Gastroesophageal sphincter (tissue), 4 donors: ENCODE measurements around the gene PSD4. TPM values are rescaled to one million over a fixed set of nuclear protein-coding genes. Genes with fewer than 3 reads are reported as not detected.

Experiments
- ATAC-seq: fragments of 150-250 bp; one replicate; pipeline ENCODE4 v1.9.1; 2016; ENCODE audit warnings: mild to moderate bottlenecking, moderate library complexity
- H3K27ac ChIP-seq, 4 donors: fragments of 200-600 bp; sonication (generic) in 3 of 4; 1 replicate in 3 of 4; 2 replicates in 1 of 4; pipeline ENCODE4 v1.5.1; 2016 to 2019
- H3K27me3 ChIP-seq: fragments of 200-600 bp; sonication (generic); one replicate; pipeline ENCODE4 v1.5.1; 2019
- H3K36me3 ChIP-seq, 2 donors: fragments of 200-600 bp; sonication (generic); one replicate each; pipeline ENCODE4 v1.5.1; 2019; ENCODE audit warnings: control low read depth in 1 of 2
- H3K4me1 ChIP-seq, 3 donors: fragments of 200-600 bp; sonication (generic); 1 replicate in 2 of 3; 2 replicates in 1 of 3; pipeline ENCODE4 v1.5.1; 2016 to 2019; ENCODE audit warnings: control low read depth in 2 of 3
- H3K4me3 ChIP-seq, 2 donors: fragments of 200-600 bp; sonication (generic); one replicate each; pipeline ENCODE4 v1.5.1; 2019; ENCODE audit warnings: mild to moderate bottlenecking in 1 of 2, moderate library complexity in 1 of 2
- H3K9me3 ChIP-seq, 3 donors: fragments of 200-600 bp; sonication (generic); one replicate each; pipeline ENCODE4 v1.5.1; 2017 to 2019; ENCODE audit warnings: control low read depth in 2 of 3
- CTCF ChIP-seq, 4 experiments: fragments of 200-600 bp in 2 of 4; fragments of 450-650 bp in 2 of 4; sonication (generic) in 1 of 4; IDR thresholded peaks; one replicate each; pipeline ENCODE4 v1.5.1; 2017 to 2019; ENCODE audit warnings: antibody characterized with exemption in 4 of 4, mild to moderate bottlenecking in 2 of 4, moderate library complexity in 2 of 4
- EP300 ChIP-seq: sonication (generic); formaldehyde crosslinking; IDR thresholded peaks from one replicate; pipeline ENCODE4 v1.6.1; 2017; ENCODE audit warnings: antibody characterized with exemption, mild to moderate bottlenecking
- POLR2A ChIP-seq, 2 donors: fragments of 450-650 bp; IDR thresholded peaks; one replicate each; pipeline ENCODE4 v1.6.1; 2017; ENCODE audit warnings: antibody characterized with exemption in 2 of 2, mild to moderate bottlenecking in 2 of 2, moderate library complexity in 1 of 2
- POLR2AphosphoS5 ChIP-seq: sonication (generic); formaldehyde crosslinking; IDR thresholded peaks from one replicate; pipeline ENCODE4 v1.6.1; 2017; ENCODE audit warnings: antibody characterized with exemption
- WGBS, 2 donors: methylation state at CpG; one replicate each; pipeline ENCODE4 v1.1.5; 2018; ENCODE audit warnings: low coverage in 1 of 2; 5-methylcytosine and 5-hydroxymethylcytosine counted together
- total RNA-seq, 4 donors: library from RNA; depleted of rRNA; stranded (reverse); fragments of >200 nt; gene quantifications; one replicate each; pipeline ENCODE4 v1.1.0, GENCODE V29; 2016

Gene PSD4
- total RNA-seq, 4 donors from 2014 or later, result 3.0 to 4.4 (median 3.6) TPM

GRCh38 chr2:113242327-113242726, 68.6 kb downstream of the PSD4 start:
- peak overlapping the region in 1 of 4 donors; percentile 89 for H3K27ac ChIP-seq
- no peak for ATAC-seq
- 60 to 87% methylated on average over 1 to 3 of the region's 6 CpGs for WGBS, 2 donors
- H3K9me3 ChIP-seq, result no peaks in the 10 kb centered on the region
- H3K4me1 ChIP-seq, result peaks cover 0 to 41% (median 19%) of the 10 kb centered on the region in 3 donors
- no peak overlapping the region for H3K4me3 ChIP-seq
- TF ChIP-seq EP300, result no peak
- no peak for TF ChIP-seq POLR2A (IDR thresholded peaks at IDR 0.05)
- TF ChIP-seq POLR2AphosphoS5, result no peak
- TF ChIP-seq CTCF (IDR thresholded peaks at IDR 0.05), result no peak
- H3K36me3 ChIP-seq, result no peaks in the 10 kb centered on the region
- H3K27me3 ChIP-seq, result no peaks in the 10 kb centered on the region

GRCh38 chr2:113245276-113245711, 71.5 kb downstream of the PSD4 start:
- Histone ChIP-seq H3K4me3 (no peak overlapping the region), H3K4me1 (peaks cover 0 to 30% (median 13%) of the 10 kb centered on the region in 3 donors), H3K27ac (peak overlapping the region in 1 of 4 donors; percentile 17), H3K36me3 (no peaks in the 10 kb centered on the region), H3K27me3 (no peaks in the 10 kb centered on the region), H3K9me3 (no peaks in the 10 kb centered on the region)
- WGBS, 2 donors, result 87 to 100% methylated on average over 2 to 3 of the region's 3 CpGs
- ATAC-seq, result no peak
- TF ChIP-seq EP300 (no peak), CTCF (IDR thresholded peaks at IDR 0.05) (no peak), POLR2AphosphoS5 (no peak), POLR2A (IDR thresholded peaks at IDR 0.05) (no peak)

GRCh38 chr2:113246606-113247005, 72.8 kb downstream of the PSD4 start:
- H3K4me1 ChIP-seq, result peaks cover 0 to 17% (median 2%) of the 10 kb centered on the region in 3 donors
- no peak overlapping the region for H3K4me3 ChIP-seq
- H3K36me3 ChIP-seq, result no peaks in the 10 kb centered on the region
- no peak overlapping the region for H3K27ac ChIP-seq
- TF ChIP-seq EP300 (no peak), CTCF (IDR thresholded peaks at IDR 0.05) (no peak), POLR2AphosphoS5 (no peak), POLR2A (IDR thresholded peaks at IDR 0.05) (no peak)
- 75 to 83% methylated on average over 2 to 4 of the region's 14 CpGs for WGBS, 2 donors
- no peaks in the 10 kb centered on the region for H3K27me3 ChIP-seq
- H3K9me3 ChIP-seq, result no peaks in the 10 kb centered on the region
- no peak for ATAC-seq

GRCh38 chr2:113248997-113249770, 75.4 kb downstream of the PSD4 start:
- Histone ChIP-seq H3K36me3 (no peaks in the 10 kb centered on the region), H3K4me3 (no peak overlapping the region), H3K9me3 (no peaks in the 10 kb centered on the region), H3K27me3 (peaks cover 4% of the 10 kb centered on the region), H3K4me1 (peaks cover 0 to 9% (median 0%) of the 10 kb centered on the region in 3 donors), H3K27ac (no peak overlapping the region)
- TF ChIP-seq CTCF (IDR thresholded peaks at IDR 0.05) (peak in 3 of 4 experiments; percentile 85 to 93 (median 89)), POLR2A (IDR thresholded peaks at IDR 0.05) (no peak)
- peak; percentile 74 for ATAC-seq
- 28 to 36% methylated on average over 6 to 10 of the region's 10 CpGs for WGBS, 2 donors

- 94% methylated on average over 6 of the region's 7 CpGs; no CpG with 5 or more reads in 1 of the 2 donors for WGBS, 2 donors
- Histone ChIP-seq H3K4me3 (no peak overlapping the region), H3K36me3 (peaks cover 0 to 8% of the 10 kb centered on the region in 2 donors), H3K27me3 (peaks cover 4% of the 10 kb centered on the region), H3K27ac (no peak overlapping the region), H3K9me3 (no peaks in the 10 kb centered on the region), H3K4me1 (peaks cover 0 to 9% (median 0%) of the 10 kb centered on the region in 3 donors)
- no peak for TF ChIP-seq CTCF (IDR thresholded peaks at IDR 0.05)
- no peak for TF ChIP-seq POLR2AphosphoS5
- TF ChIP-seq EP300, result no peak
- TF ChIP-seq POLR2A (IDR thresholded peaks at IDR 0.05), result no peak
- no peak for ATAC-seq
Observed at GRCh38 chr2:113251118-113251517, 77.3 kb downstream of the PSD4 start.
